ENCODE results near the gene BLM.

The BLM gene

GRCh38 chr15:90782442-90782841, 65.3 kb downstream of the BLM start:
- TF ChIP-seq GATA3 (IDR thresholded peaks at IDR 0.05; ENCODE audit: low read depth, low read length) = no peak
- TF ChIP-seq GATA2 (IDR thresholded peaks at IDR 0.05; ENCODE audit: low read depth, low read length) = no peak

GRCh38 chr15:90787881-90788280, 70.7 kb downstream of the BLM start:
- no peak for TF ChIP-seq GATA3 (IDR thresholded peaks at IDR 0.05; ENCODE audit: low read depth, low read length)

DNA sequence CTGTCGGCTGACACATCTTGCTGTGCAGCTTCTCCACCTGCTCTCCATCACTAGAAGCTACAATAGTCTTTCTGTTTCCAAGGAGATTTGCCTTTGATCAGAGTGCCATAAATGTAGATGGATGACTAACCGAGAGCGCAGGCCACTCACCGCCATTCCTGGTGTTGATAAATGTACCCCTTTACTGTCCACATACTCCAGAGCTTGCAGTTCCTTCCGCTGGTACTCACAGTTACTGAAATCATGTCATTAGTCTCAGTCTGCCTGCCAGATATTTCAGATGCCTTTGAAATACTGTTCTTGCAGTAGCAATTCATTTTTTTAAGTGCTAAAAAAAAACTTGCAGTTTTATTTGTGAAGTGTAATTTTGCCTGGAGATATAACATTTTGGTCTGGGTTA, 72.3 kb downstream of the BLM start:
- no peak for TF ChIP-seq GATA2 (IDR thresholded peaks at IDR 0.05; ENCODE audit: low read depth, low read length)
- TF ChIP-seq GATA3 (IDR thresholded peaks at IDR 0.05; ENCODE audit: low read depth, low read length) = no peak

DNA sequence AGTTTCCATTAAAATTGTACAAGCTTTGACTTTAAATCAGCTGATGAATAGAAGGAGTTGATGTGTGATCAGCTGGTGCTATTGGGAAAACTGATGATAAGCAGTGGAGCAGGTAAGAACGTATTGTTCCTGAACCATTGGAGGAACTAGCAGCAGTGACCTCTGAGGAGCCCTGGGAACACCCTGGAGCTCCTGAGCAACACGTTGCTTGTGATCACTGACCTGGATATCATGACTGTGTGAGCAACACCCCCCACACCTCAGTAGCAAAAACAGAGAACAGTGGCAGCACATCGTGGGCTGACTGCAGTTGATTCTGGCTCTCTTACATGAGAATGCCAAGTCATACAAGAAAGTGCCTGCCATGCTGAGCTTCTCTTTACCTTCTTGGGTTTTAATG, 72.9 kb downstream of the BLM start:
- TF ChIP-seq GATA3 (IDR thresholded peaks at IDR 0.05; ENCODE audit: low read depth, low read length) (no peak), GATA2 (IDR thresholded peaks at IDR 0.05; ENCODE audit: low read depth, low read length) (no peak)

- no peak for TF ChIP-seq GATA2 (IDR thresholded peaks at IDR 0.05; ENCODE audit: low read depth, low read length)
- no peak for TF ChIP-seq GATA3 (IDR thresholded peaks at IDR 0.05; ENCODE audit: low read depth, low read length)
Measured at GRCh38 chr15:90790561-90790960, 73.4 kb downstream of the BLM start.

DNA sequence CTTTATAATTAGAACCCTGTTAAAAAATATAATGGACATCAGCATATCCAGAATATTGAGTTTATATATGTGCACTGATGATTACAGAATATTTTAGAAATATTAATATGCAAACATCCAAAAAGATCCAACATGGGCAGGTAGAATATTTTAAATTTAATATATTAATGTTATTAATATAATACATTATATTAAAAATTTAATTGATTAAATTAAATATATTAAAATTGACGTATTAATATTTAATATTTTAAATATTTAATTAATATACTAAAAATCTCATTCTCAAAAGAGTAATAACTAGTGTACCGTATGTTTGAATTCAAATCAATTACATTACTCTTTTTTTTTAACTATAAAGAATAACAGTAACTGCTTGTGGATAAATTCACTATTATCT, 77.4 kb downstream of the BLM start:
- TF ChIP-seq GATA2 (IDR thresholded peaks at IDR 0.05; ENCODE audit: low read depth, low read length) (no peak), GATA3 (IDR thresholded peaks at IDR 0.05; ENCODE audit: low read depth, low read length) (no peak)

GRCh38 chr15:90799639-90800170, 82.6 kb downstream of the BLM start:
- TF ChIP-seq GATA2 (IDR thresholded peaks at IDR 0.05; ENCODE audit: low read depth, low read length) (no peak), GATA3 (IDR thresholded peaks at IDR 0.05; ENCODE audit: low read depth, low read length) (no peak)

GRCh38 chr15:90801803-90802202, 84.7 kb downstream of the BLM start:
- TF ChIP-seq GATA3 (IDR thresholded peaks at IDR 0.05; ENCODE audit: low read depth, low read length) = no peak
- no peak for TF ChIP-seq GATA2 (IDR thresholded peaks at IDR 0.05; ENCODE audit: low read depth, low read length)

- no peak for TF ChIP-seq GATA3 (IDR thresholded peaks at IDR 0.05; ENCODE audit: low read depth, low read length)
- no peak for TF ChIP-seq GATA2 (IDR thresholded peaks at IDR 0.05; ENCODE audit: low read depth, low read length)
Measured at GRCh38 chr15:90807074-90807785, 90.1 kb downstream of the BLM start.

DNA sequence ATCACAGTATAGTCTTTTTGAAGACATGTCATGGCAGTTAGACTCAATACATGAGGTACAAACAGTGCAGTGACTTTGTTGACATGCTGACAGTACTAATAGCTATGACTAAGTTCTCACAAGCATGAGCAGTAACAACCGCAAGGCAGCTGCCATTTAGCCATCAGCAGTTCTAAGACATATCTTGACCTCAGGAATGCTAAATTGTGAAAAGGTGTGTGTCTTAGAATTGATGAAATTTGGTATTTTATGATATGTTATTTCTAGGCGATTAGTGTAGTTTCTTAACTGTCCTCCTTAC, 90.6 kb downstream of the BLM start:
- no peak for TF ChIP-seq GATA3 (IDR thresholded peaks at IDR 0.05; ENCODE audit: low read depth, low read length)
- TF ChIP-seq GATA2 (IDR thresholded peaks at IDR 0.05; ENCODE audit: low read depth, low read length) = no peak

- TF ChIP-seq GATA2 (IDR thresholded peaks at IDR 0.05; ENCODE audit: low read depth, low read length) = no peak
- TF ChIP-seq GATA3 (IDR thresholded peaks at IDR 0.05; ENCODE audit: low read depth, low read length) = no peak
Measured at GRCh38 chr15:90808517-90809235, 91.5 kb downstream of the BLM start.

DNA sequence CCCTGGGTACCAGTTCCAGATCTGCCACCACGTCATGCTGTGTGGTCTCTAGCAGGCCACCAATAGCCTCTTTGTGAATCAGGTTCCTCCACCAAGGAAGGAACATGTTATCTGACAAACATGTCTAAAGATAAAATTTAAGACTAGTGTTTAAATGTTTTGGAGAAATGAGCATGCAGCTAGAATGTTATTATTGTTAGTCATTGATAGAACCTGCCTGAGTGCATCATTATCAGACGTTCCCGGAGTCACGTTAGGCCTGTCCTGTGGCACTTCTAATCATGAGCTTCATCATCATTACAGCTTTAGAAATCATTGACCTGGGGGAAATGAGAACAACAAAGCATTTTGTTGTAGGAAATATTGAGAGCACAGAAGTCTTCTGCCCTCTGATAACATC, 92.4 kb downstream of the BLM start:
- TF ChIP-seq GATA2 (IDR thresholded peaks at IDR 0.05; ENCODE audit: low read depth, low read length) (no peak), GATA3 (IDR thresholded peaks at IDR 0.05; ENCODE audit: low read depth, low read length) (no peak)

- TF ChIP-seq GATA3 (IDR thresholded peaks at IDR 0.05; ENCODE audit: low read depth, low read length) (no peak), GATA2 (IDR thresholded peaks at IDR 0.05; ENCODE audit: low read depth, low read length) (no peak)
Measured at GRCh38 chr15:90810354-90810753, 93.2 kb downstream of the BLM start.

- TF ChIP-seq GATA2 (IDR thresholded peaks at IDR 0.05; ENCODE audit: low read depth, low read length) = no peak
- TF ChIP-seq GATA3 (IDR thresholded peaks at IDR 0.05; ENCODE audit: low read depth, low read length) = no peak
Measured at GRCh38 chr15:90812171-90812957, 95.2 kb downstream of the BLM start.

DNA sequence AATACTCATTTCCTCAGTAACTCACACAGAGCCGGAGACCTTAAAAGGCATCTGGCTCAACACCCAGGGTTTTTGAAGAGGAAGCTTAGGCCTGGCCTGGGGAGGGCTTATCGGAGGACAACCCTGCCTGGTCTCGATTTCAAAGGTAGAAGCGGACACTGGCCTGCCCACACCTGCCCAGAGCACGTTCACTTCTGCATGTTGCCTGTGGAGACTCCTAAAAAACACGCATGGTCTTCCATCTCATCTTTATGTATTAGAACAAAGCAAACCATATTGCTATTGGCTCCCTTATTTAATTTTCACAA, 95.8 kb downstream of the BLM start:
- TF ChIP-seq GATA3 (IDR thresholded peaks at IDR 0.05; ENCODE audit: low read depth, low read length) (no peak), GATA2 (IDR thresholded peaks at IDR 0.05; ENCODE audit: low read depth, low read length) (no peak)

Data from SH-SY5Y (cell line).